Choroid plexus epithelial cell (primary cell): ENCODE results near the gene IL4R.

Experiments
- DNase-seq: peaks from one replicate; pipeline ENCODE4 v3.0.0-alpha.2; 2010; ENCODE audit warnings: low read depth
- H3K4me3 ChIP-seq: 2 replicates; pipeline ENCODE4 v1.5.1; 2011; ENCODE audit warnings: low read depth, mild to moderate bottlenecking, control low read depth, low read length, moderate library complexity
- CTCF ChIP-seq: conservative IDR thresholded peaks from 2 replicates; pipeline ENCODE4 v1.5.1; 2011; ENCODE audit warnings: low read depth, mild to moderate bottlenecking, control low read depth, inconsistent platforms, low read length, moderate library complexity

Gene IL4R

GRCh38 chr16:27333549-27333948 is 19.8 kb downstream of the IL4R start:
- no peak overlapping the region for H3K4me3 ChIP-seq
- no peak for DNase-seq
- TF ChIP-seq CTCF, result no peak

- no peak overlapping the region for H3K4me3 ChIP-seq
- no peak for DNase-seq
- TF ChIP-seq CTCF, result no peak
Observed at GRCh38 chr16:27334192-27334764, 20.5 kb downstream of the IL4R start.

GRCh38 chr16:27334838-27335237 is 21.1 kb downstream of the IL4R start:
- H3K4me3 ChIP-seq, result no peak overlapping the region
- no peak for TF ChIP-seq CTCF
- peak; percentile 84 for DNase-seq

- no peak for TF ChIP-seq CTCF
- no peak for DNase-seq
- H3K4me3 ChIP-seq, result no peak overlapping the region
Observed at GRCh38 chr16:27335349-27336053, 21.7 kb downstream of the IL4R start.

GRCh38 chr16:27337024-27337423 is 23.2 kb downstream of the IL4R start:
- no peak for TF ChIP-seq CTCF
- DNase-seq, result no peak
- no peak overlapping the region for H3K4me3 ChIP-seq

GRCh38 chr16:27339180-27339579 is 25.4 kb downstream of the IL4R start:
- no peak for TF ChIP-seq CTCF
- H3K4me3 ChIP-seq, result no peak overlapping the region
- no peak for DNase-seq

- no peak for DNase-seq
- no peak for TF ChIP-seq CTCF
- no peak overlapping the region for H3K4me3 ChIP-seq
Observed at GRCh38 chr16:27340654-27341053, 26.9 kb downstream of the IL4R start.
